Bronchial smooth muscle cell (primary cell): ENCODE results near the gene STX1B. TPM values are rescaled to one million over a fixed set of nuclear protein-coding genes. Genes with fewer than 3 reads are reported as not detected.

ENCODE experiments used
- total RNA-seq: library from RNA; depleted of rRNA; stranded (reverse); fragments of >200 nt; gene quantifications from 2 replicates; pipeline ENCODE4 v1.2.1, GENCODE V29; 2014

Gene STX1B
- total RNA-seq, result 1.0 and 3.5 TPM in 2 replicates

GRCh38 chr16:31010585-31011325, at the start of gene STX1B:
TSS of gene STX1B (minus strand) at chr16:31010638. CDS start at chr16:31010396, 242 bp downstream.

GRCh38 chr16:31032736-31033708, 22.6 kb upstream of the STX1B start, which contains the start of gene STX4:
TSS of gene STX4 (plus strand) at chr16:31033558. CDS start at chr16:31033806, 248 bp downstream.

GRCh38 chr16:30984669-30985400, 25.6 kb downstream of the STX1B start, which contains the start of gene HSD3B7:
TSS of gene HSD3B7 (plus strand) at chr16:30985207. CDS start at chr16:30985659, 452 bp downstream.

DNA sequence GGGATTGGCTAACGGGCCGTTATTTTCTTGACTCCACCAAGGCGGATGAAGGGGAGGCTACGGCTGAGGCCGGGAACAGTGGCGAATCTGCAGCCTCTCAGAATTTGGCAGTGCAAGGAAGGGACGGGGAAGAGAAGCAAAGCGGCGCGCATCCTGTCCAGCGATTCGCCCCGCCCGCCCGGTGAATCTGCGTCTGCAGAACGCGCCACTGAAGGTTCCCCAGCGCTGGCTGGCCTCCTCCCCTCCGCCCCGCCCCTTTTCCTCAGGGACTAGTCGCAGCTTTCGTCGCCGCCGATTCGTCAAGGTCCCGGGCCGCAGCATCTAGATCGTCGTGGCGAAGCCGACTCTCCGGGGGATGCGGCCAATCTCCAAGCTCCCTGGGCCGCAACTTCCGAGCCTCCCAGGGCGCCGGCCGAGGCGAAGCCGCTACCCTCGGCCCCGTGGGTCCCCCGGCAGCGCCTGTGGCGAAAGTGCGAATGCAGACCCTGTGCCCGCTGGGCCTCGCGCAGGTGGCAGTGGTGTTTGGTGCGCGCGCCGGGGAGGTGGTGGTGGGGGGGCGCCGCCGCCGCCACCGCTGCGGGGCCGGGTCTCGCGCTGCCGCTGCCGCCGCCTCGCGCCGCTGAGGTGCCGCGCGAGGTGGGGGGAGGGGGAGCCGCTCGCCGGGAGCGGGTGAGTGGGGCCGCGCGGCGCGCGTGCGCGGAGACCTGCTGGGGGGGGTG, 52.8 kb downstream of the STX1B start, which contains the start of gene SETD1A:
TSS of gene SETD1A (plus strand) at position 299 of the 719 bp plus-strand sequence. CDS start 978 bp downstream, outside the sequence.

DNA sequence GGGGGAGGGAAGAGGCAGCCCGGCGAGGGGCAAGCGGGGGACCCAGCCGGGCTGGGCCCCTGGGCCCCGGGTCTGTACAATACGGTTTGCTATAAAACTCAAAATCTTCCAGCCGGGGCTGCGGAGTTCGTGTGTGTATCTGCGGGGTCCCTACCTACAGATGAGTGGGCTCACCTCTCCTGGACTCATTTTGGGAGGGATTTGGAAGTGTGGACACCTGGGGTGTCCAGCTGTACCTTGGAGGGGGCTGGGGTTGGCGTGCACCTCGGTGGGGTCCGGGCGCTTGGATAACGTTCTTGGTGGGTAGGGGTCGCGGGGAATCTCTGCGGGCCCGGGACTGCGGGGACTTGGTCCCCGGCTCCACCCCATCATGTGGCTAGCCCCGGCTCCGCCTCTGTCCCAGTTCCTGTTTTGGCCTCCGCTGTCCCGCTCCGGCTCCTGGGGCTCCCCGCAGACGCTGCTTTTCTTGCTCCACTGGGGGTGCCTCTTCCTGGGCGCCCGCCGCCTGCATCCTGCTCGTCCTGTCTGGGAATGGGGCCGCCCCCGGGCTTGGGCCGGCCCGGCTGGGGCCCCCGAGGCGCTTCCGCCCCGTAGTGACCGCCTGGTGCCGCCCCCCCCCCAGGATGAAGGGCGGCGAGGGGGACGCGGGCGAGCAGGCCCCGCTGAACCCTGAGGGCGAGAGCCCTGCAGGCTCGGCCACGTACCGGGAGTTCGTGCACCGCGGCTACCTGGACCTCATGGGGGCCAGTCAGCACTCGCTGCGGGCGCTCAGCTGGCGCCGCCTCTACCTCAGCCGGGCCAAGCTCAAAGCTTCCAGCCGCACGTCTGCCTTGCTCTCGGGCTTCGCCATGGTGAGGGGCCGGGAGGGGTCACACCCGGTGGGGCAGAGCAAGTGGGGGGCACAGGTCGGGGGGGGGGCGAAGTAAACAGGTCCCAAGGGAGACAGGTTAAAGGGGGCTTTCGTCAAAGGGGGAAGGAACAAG, 61.5 kb downstream of the STX1B start, which contains the start of gene ORAI3:
TSS of gene ORAI3 (plus strand) at position 402 of the 983 bp plus-strand sequence. CDS start at position 624, 222 bp downstream.

Other genes starting within 250 kb of the STX1B start
- gene CFAP119, start 248.6 kb downstream of the STX1B start, total RNA-seq, result 0.69 and 1.6 TPM in 2 replicates
- gene RNF40, start 248.3 kb downstream of the STX1B start, total RNA-seq, result 54.0 and 56.0 TPM in 2 replicates
- gene ZNF629, start 223.4 kb downstream of the STX1B start, total RNA-seq, result 6.2 and 6.3 TPM in 2 replicates
- 19.3 and 38.3 TPM in 2 replicates for gene BCL7C, start 116.6 kb downstream of the STX1B start, total RNA-seq
- gene CTF1, start 114.0 kb downstream of the STX1B start, total RNA-seq, result 0.94 and 4.3 TPM in 2 replicates
- gene FBXL19, start 87.1 kb downstream of the STX1B start, total RNA-seq, result 9.3 and 13.6 TPM in 2 replicates
- 42.8 and 43.8 TPM in 2 replicates for gene ORAI3, start 61.6 kb downstream of the STX1B start, total RNA-seq
- gene SETD1A, start 52.9 kb downstream of the STX1B start, total RNA-seq, result 3.0 TPM in 2 replicates
- 14.3 and 20.8 TPM in 2 replicates for gene HSD3B7, start 25.4 kb downstream of the STX1B start, total RNA-seq
- 35.1 and 38.9 TPM in 2 replicates for gene STX4, start 22.9 kb upstream of the STX1B start, total RNA-seq
- gene ZNF668, start 63.6 kb upstream of the STX1B start, total RNA-seq, result 5.2 and 6.5 TPM in 2 replicates
- gene ZNF646, start 63.8 kb upstream of the STX1B start, total RNA-seq, result 9.3 and 12.0 TPM in 2 replicates
- gene PRSS53, start 78.3 kb upstream of the STX1B start, total RNA-seq, result 1.4 TPM in 2 replicates
- 91.7 and 95.6 TPM in 2 replicates for gene VKORC1, start 84.2 kb upstream of the STX1B start, total RNA-seq
- 10.4 TPM in 2 replicates for gene BCKDK, start 97.7 kb upstream of the STX1B start, total RNA-seq
- 24.4 and 46.5 TPM in 2 replicates for gene KAT8, start 107.0 kb upstream of the STX1B start, total RNA-seq
- gene PRSS8, start 125.1 kb upstream of the STX1B start, total RNA-seq, result 0.09 TPM in 1 of 2 replicates, not detected in the other
- gene PRSS36, start 139.4 kb upstream of the STX1B start, total RNA-seq, result 0.17 and 0.47 TPM in 2 replicates
- 32.5 and 32.7 TPM in 2 replicates for gene FUS, start 169.5 kb upstream of the STX1B start, total RNA-seq
- gene PYCARD, start 192.1 kb upstream of the STX1B start, total RNA-seq, result 105 and 171 TPM in 2 replicates
- under 0.01 TPM in 2 replicates for gene TRIM72, start 203.5 kb upstream of the STX1B start, total RNA-seq
- gene PYDC1, start 206.5 kb upstream of the STX1B start, total RNA-seq, result not detected in 2 replicates
- gene ITGAM, start 249.3 kb upstream of the STX1B start, total RNA-seq, result under 0.01 and 0.09 TPM in 2 replicates